H9 (cell line): ENCODE results near the gene ACBD7. TPM values are rescaled to one million over a fixed set of nuclear protein-coding genes. Genes with fewer than 3 reads are reported as not detected.

Source experiments
- DNase-seq: peaks from one replicate; pipeline ENCODE4 v3.0.0-alpha.2; 2017
- H2AFZ ChIP-seq: one replicate; pipeline ENCODE4 v1.6.1; 2013; ENCODE audit warnings: mild to moderate bottlenecking, low read length, control low read depth, moderate library complexity
- H2AK5ac ChIP-seq: 2 replicates; pipeline ENCODE4 v1.6.1; 2013; ENCODE audit warnings: low read length, control low read depth, mixed read lengths; ENCODE audit not compliant: insufficient read length
- H2BK120ac ChIP-seq: one replicate; pipeline ENCODE4 v1.6.1; 2013; ENCODE audit warnings: low read depth, mild to moderate bottlenecking, low read length, control low read depth, inconsistent platforms; ENCODE audit not compliant: poor library complexity, severe bottlenecking
- H2BK12ac ChIP-seq: 2 replicates; pipeline ENCODE4 v1.6.1; 2013; ENCODE audit warnings: low read length, control low read depth, mixed read lengths, low read depth; ENCODE audit not compliant: insufficient read length
- H2BK15ac ChIP-seq: 2 replicates; pipeline ENCODE4 v1.6.1; 2013; ENCODE audit warnings: low read depth, low read length, control low read depth
- H2BK20ac ChIP-seq: one replicate; pipeline ENCODE4 v1.6.1; 2013; ENCODE audit warnings: low read depth, mild to moderate bottlenecking, low read length, control low read depth, inconsistent platforms; ENCODE audit not compliant: poor library complexity, severe bottlenecking
- H2BK5ac ChIP-seq: 2 replicates; pipeline ENCODE4 v1.6.1; 2013; ENCODE audit warnings: low read length, control low read depth, mixed read lengths; ENCODE audit not compliant: insufficient read length
- H3K14ac ChIP-seq: 2 replicates; pipeline ENCODE4 v1.6.1; 2013; ENCODE audit warnings: low read length, control low read depth; ENCODE audit not compliant: insufficient read depth
- H3K18ac ChIP-seq: 2 replicates; pipeline ENCODE4 v1.6.1; 2013; ENCODE audit warnings: low read depth, mild to moderate bottlenecking, mixed read lengths, low read length, control low read depth; ENCODE audit not compliant: insufficient read length
- H3K23ac ChIP-seq: 2 replicates; pipeline ENCODE4 v1.6.1; 2013; ENCODE audit warnings: low read length, control low read depth, mixed read lengths, low read depth; ENCODE audit not compliant: insufficient read length
- H3K23me2 ChIP-seq: 2 replicates; pipeline ENCODE4 v1.6.1; 2013; ENCODE audit warnings: low read depth, mild to moderate bottlenecking, mixed read lengths, low read length, control low read depth; ENCODE audit not compliant: insufficient read length, poor library complexity, severe bottlenecking
- H3K27ac ChIP-seq: 2 replicates; pipeline ENCODE4 v1.5.1; 2013; ENCODE audit warnings: low read length, control low read depth, mixed read lengths, low read depth; ENCODE audit not compliant: insufficient read length
- H3K27me3 ChIP-seq: 2 replicates; pipeline ENCODE4 v1.6.1; 2013; ENCODE audit warnings: low read length, control low read depth, inconsistent platforms; ENCODE audit not compliant: insufficient read depth
- H3K4ac ChIP-seq: 2 replicates; pipeline ENCODE4 v1.6.1; 2013; ENCODE audit warnings: low read depth, mild to moderate bottlenecking, control low read depth, inconsistent platforms, low read length, moderate library complexity
- H3K4me1 ChIP-seq: 2 replicates; pipeline ENCODE4 v1.6.1; 2013; ENCODE audit warnings: low read length, control low read depth, inconsistent platforms; ENCODE audit not compliant: insufficient read depth
- H3K4me2 ChIP-seq: 2 replicates; pipeline ENCODE4 v1.6.1; 2013; ENCODE audit warnings: low read length, control low read depth, mixed read lengths; ENCODE audit not compliant: insufficient read length, insufficient read depth
- H3K56ac ChIP-seq: 2 replicates; pipeline ENCODE4 v1.6.1; 2013; ENCODE audit warnings: low read depth, mild to moderate bottlenecking, mixed read lengths, low read length, control low read depth; ENCODE audit not compliant: insufficient read length
- H3K79me1 ChIP-seq: 2 replicates; pipeline ENCODE4 v1.6.1; 2013; ENCODE audit warnings: low read depth, mild to moderate bottlenecking, moderate library complexity, low read length, control low read depth, inconsistent platforms; ENCODE audit not compliant: insufficient read depth, poor library complexity, severe bottlenecking
- H3K79me2 ChIP-seq: 2 replicates; pipeline ENCODE4 v1.6.1; 2013; ENCODE audit warnings: low read length, control low read depth, inconsistent platforms; ENCODE audit not compliant: insufficient read depth
- H3K9ac ChIP-seq: 2 replicates; pipeline ENCODE4 v1.6.1; 2013; ENCODE audit warnings: low read length, control low read depth, mixed read lengths; ENCODE audit not compliant: insufficient read length; ENCODE audit errors: extremely low read depth
- H3K9me3 ChIP-seq: one replicate; pipeline ENCODE4 v1.6.1; 2013; ENCODE audit warnings: low read depth, low read length, inconsistent platforms; ENCODE audit not compliant: control insufficient read depth
- H3T11ph ChIP-seq: one replicate; pipeline ENCODE4 v1.6.1; 2013; ENCODE audit warnings: mild to moderate bottlenecking, low read length, control low read depth, inconsistent platforms
- H4K20me1 ChIP-seq: one replicate; pipeline ENCODE4 v1.6.1; 2013; ENCODE audit not compliant: control insufficient read depth, insufficient read length, insufficient read depth
- H4K5ac ChIP-seq: 2 replicates; pipeline ENCODE4 v1.6.1; 2013; ENCODE audit warnings: low read depth, mild to moderate bottlenecking, mixed read lengths, low read length, control low read depth; ENCODE audit not compliant: insufficient read length
- H4K8ac ChIP-seq: replicated peaks from 2 replicates; pipeline ENCODE4 v1.6.1; 2013; ENCODE audit warnings: low read length, control low read depth, mixed read lengths, low read depth; ENCODE audit not compliant: insufficient read length
- H4K91ac ChIP-seq: 2 replicates; pipeline ENCODE4 v1.6.1; 2013; ENCODE audit warnings: low read depth, mild to moderate bottlenecking, moderate library complexity, mixed read lengths, low read length, control low read depth; ENCODE audit not compliant: insufficient read length
- H3K27ac Mint-ChIP-seq, 3 experiments: 2 replicates in 2 of 3; 3 replicates in 1 of 3; pipeline ENCODE4 v1.8.0; 2020 to 2021; ENCODE audit warnings: mixed read lengths in 3 of 3, mild to moderate bottlenecking in 1 of 3, moderate library complexity in 1 of 3
- H3K27me3 Mint-ChIP-seq: 2 replicates; pipeline ENCODE4 v1.8.0; 2021; ENCODE audit warnings: low read depth, mild to moderate bottlenecking, moderate library complexity, mixed read lengths
- H3K36me3 Mint-ChIP-seq, 3 experiments: 2 replicates in 2 of 3; 3 replicates in 1 of 3; pipeline ENCODE4 v1.8.0; 2020 to 2021; ENCODE audit warnings: low read depth in 3 of 3, mixed read lengths in 3 of 3; ENCODE audit not compliant: insufficient read depth in 1 of 3
- H3K4me1 Mint-ChIP-seq, 2 experiments: 2 replicates each; pipeline ENCODE4 v1.8.0; 2020; ENCODE audit warnings: mixed read lengths in 2 of 2
- H3K4me3 Mint-ChIP-seq, 2 experiments: 2 replicates in 1 of 2; 3 replicates in 1 of 2; pipeline ENCODE4 v1.8.0; 2020 to 2021; ENCODE audit warnings: mild to moderate bottlenecking in 2 of 2, mixed read lengths in 2 of 2, moderate library complexity in 1 of 2
- H3K9me3 Mint-ChIP-seq, 2 experiments: 2 replicates in 1 of 2; 3 replicates in 1 of 2; pipeline ENCODE4 v1.8.0; 2020; ENCODE audit warnings: mild to moderate bottlenecking in 2 of 2, mixed read lengths in 2 of 2, moderate library complexity in 1 of 2
- CTCF ChIP-seq: fragments of 200-600 bp; sonication (generic); conservative IDR thresholded peaks from 3 replicates; pipeline ENCODE4 v1.8.0; 2021; ENCODE audit warnings: antibody characterized with exemption, mild to moderate bottlenecking
- WGBS: extraction: QIAGEN DNeasy Blood & Tissue Kit; methylation state at CpG from one replicate; pipeline ENCODE4 v1.1.7; 2013; ENCODE audit warnings: missing lambda C conversion rate, low lambda C conversion rate, mixed read lengths; ENCODE audit not compliant: insufficient read length; ENCODE audit errors: extremely low coverage; 5-methylcytosine and 5-hydroxymethylcytosine counted together
- total RNA-seq: library from RNA; stranded (reverse); gene quantifications from 2 replicates; pipeline ENCODE4 v1.2.1, GENCODE V29; 2021

The ACBD7 gene
- total RNA-seq, 1 experiment from 2014 or later = 25.0 TPM

DNA sequence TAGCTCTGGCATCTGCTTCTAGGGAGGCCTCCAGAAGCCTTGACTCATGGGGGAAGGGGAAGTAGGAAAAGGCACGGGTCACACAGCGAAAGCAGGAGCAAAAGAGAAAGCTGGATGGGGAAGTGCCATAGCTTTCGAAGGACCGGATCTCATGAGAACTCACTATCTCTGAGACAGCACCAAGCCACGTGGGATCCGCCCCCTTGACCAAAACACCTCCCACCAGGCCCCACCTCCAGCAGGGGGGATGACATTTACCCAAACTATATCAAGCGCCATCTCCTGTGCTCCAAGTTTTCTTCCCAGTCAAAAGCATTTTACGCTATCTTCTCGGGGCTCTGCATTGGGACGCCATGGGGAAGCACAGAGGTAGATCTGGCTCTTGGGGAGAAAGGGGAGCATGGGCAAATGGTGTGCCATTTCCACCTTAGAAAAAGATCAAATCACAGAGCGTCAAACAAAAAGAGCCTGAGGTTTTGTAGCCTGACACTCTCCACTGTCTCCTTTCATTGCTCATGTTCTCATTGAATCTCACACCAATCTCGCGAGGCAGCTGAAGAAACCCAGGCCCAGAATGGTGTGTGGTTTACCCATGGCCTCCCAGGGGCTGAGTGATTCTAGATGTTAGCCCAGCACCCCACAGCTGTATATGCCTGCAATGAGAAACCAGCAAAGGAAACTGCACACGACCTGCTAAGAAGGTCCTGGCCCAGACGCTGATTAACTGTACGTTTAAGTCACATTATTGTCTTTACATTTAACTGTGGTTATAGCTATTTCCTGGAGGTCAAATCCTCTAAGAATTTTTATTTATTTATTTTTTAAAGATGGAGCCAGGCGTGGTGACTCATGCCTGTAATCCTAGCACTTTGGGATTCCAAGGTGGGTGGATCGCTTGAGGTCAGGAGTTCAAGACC is 52.9 kb downstream of the ACBD7 start:
- Histone ChIP-seq H3K18ac (no peak overlapping the region), H2BK20ac (no peak overlapping the region), H3K27ac (no peak overlapping the region), H3K79me1 (no peaks in the 10 kb centered on the region), H3K27me3 (no peaks in the 10 kb centered on the region), H4K5ac (no peak overlapping the region), H3K23me2 (no peaks in the 10 kb centered on the region), H3K4me2 (peak overlapping the region; percentile 14), H3K23ac (no peak overlapping the region), H2AFZ (no peak overlapping the region), H2BK12ac (no peak overlapping the region), H2AK5ac (no peak overlapping the region), H3K79me2 (no peaks in the 10 kb centered on the region), H3T11ph (no peak overlapping the region), H2BK5ac (no peak overlapping the region), H2BK15ac (no peak overlapping the region), H3K9me3 (no peaks in the 10 kb centered on the region), H3K4ac (no peak overlapping the region), H2BK120ac (no peak overlapping the region), H3K4me1 (no peaks in the 10 kb centered on the region; the same call in 1 of the 2 replicates), H4K91ac (no peak overlapping the region), H4K20me1 (no peaks in the 10 kb centered on the region), H3K56ac (no peak overlapping the region), H3K14ac (peak overlapping the region; percentile 49; the same call in 1 of the 2 replicates), H4K8ac (no peak overlapping the region), H3K9ac (no peak overlapping the region)
- TF ChIP-seq CTCF = no peak
- Mint-ChIP-seq H3K36me3 (no peaks in the 10 kb centered on the region; a peak in 1 of 7 replicates), H3K9me3 (peaks cover 0 to 3% of the 10 kb centered on the region in 2 experiments; a peak in 2 of 5 replicates), H3K4me3 (no peak overlapping the region), H3K27me3 (no peaks in the 10 kb centered on the region; the same call in none of the 2 replicates), H3K27ac (0 out of 7 replicates have a peak overlapping the region, but pooled peaks of 1 of the 3 experiments have one; percentile 9), H3K4me1 (peaks cover 10 to 11% of the 10 kb centered on the region in 2 experiments)
- no CpG with 5 or more reads among the region's 18 CpGs for WGBS
- peak; percentile 79 for DNase-seq
